Measurements from ENCODE around the gene EFCAB8.

Gene EFCAB8

GRCh38 chr20:32912688-32913087 lies 54.0 kb downstream of the EFCAB8 start:
- Histone ChIP-seq H3K79me2 (no peaks in the 10 kb centered on the region), H3K27ac (no peak overlapping the region), H3K4me1 (no peaks in the 10 kb centered on the region), H3K4me2 (ENCODE audit: low read length) (no peak overlapping the region), H3K27me3 (ENCODE audit: control insufficient read depth, insufficient read depth, low read length) (no peaks in the 10 kb centered on the region), H3K9ac (no peak overlapping the region), H2AFZ (no peak overlapping the region), H3K36me3 (ENCODE audit: control insufficient read depth, insufficient read depth, low read length) (no peaks in the 10 kb centered on the region), H3K9me3 (ENCODE audit: control insufficient read depth, low read length) (no peaks in the 10 kb centered on the region), H3K4me3 (ENCODE audit: low read depth, low read length) (no peak overlapping the region)
- TF ChIP-seq, protein P1, sequence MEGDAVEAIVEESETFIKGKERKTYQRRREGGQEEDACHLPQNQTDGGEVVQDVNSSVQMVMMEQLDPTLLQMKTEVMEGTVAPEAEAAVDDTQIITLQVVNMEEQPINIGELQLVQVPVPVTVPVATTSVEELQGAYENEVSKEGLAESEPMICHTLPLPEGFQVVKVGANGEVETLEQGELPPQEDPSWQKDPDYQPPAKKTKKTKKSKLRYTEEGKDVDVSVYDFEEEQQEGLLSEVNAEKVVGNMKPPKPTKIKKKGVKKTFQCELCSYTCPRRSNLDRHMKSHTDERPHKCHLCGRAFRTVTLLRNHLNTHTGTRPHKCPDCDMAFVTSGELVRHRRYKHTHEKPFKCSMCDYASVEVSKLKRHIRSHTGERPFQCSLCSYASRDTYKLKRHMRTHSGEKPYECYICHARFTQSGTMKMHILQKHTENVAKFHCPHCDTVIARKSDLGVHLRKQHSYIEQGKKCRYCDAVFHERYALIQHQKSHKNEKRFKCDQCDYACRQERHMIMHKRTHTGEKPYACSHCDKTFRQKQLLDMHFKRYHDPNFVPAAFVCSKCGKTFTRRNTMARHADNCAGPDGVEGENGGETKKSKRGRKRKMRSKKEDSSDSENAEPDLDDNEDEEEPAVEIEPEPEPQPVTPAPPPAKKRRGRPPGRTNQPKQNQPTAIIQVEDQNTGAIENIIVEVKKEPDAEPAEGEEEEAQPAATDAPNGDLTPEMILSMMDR (IDR thresholded peaks at IDR 0.05), result no peak

GRCh38 chr20:32914031-32914430 lies 55.3 kb downstream of the EFCAB8 start:
- H3K4me3 ChIP-seq (ENCODE audit: low read depth, low read length), result no peak overlapping the region
- H3K79me2 ChIP-seq, result no peaks in the 10 kb centered on the region
- no peaks in the 10 kb centered on the region for H3K27me3 ChIP-seq (ENCODE audit: control insufficient read depth, insufficient read depth, low read length)
- TF ChIP-seq, protein P1 (IDR thresholded peaks at IDR 0.05), result no peak
- no peak overlapping the region for H3K9ac ChIP-seq
- no peak overlapping the region for H2AFZ ChIP-seq
- no peak overlapping the region for H3K27ac ChIP-seq
- no peaks in the 10 kb centered on the region for H3K9me3 ChIP-seq (ENCODE audit: control insufficient read depth, low read length)
- H3K4me1 ChIP-seq, result no peaks in the 10 kb centered on the region
- H3K4me2 ChIP-seq (ENCODE audit: low read length), result no peak overlapping the region
- H3K36me3 ChIP-seq (ENCODE audit: control insufficient read depth, insufficient read depth, low read length), result no peaks in the 10 kb centered on the region

DNA sequence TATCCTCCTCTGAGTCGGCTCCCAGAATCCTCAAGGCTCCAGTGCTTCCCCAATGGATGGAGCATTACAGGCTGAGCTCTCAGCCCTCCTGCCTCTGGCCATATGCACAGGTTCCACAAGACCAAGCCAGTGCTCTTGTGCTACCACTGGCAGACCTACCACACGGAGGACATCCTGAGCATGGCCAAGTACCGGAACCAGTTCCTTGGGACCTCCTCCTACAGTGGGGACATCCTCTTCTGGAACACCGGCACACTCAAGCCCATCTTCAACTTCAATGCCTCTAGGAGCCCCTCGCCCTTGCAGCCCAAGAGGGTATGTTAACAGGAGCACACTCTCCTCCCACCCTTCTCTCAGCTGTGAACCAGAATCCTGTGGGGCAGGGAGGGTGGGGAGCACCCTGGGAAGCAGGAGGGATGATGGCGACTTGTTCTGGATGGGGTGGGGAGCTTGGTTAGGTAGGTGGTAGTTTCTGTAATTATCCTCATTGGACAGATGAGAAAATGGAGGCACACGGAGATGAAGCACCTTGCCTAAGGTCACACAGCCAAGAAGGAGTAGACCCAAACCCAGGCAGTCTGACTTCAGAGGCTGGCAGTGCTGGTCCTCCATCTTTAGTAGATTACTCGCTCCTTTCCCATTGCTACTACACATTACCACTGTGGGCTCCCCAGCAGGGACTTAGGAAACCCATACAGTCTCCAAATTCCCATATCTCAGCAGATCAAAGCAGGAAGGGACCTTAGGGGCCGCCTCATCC lies 58.6 kb downstream of the EFCAB8 start:
- TF ChIP-seq, protein P1 (IDR thresholded peaks at IDR 0.05), result no peak
- Histone ChIP-seq H3K27me3 (ENCODE audit: control insufficient read depth, insufficient read depth, low read length) (no peaks in the 10 kb centered on the region), H3K79me2 (no peaks in the 10 kb centered on the region), H3K9me3 (ENCODE audit: control insufficient read depth, low read length) (no peaks in the 10 kb centered on the region), H3K4me3 (ENCODE audit: low read depth, low read length) (no peak overlapping the region), H3K4me1 (no peaks in the 10 kb centered on the region), H2AFZ (no peak overlapping the region), H3K9ac (no peak overlapping the region), H3K27ac (no peak overlapping the region), H3K4me2 (ENCODE audit: low read length) (no peak overlapping the region), H3K36me3 (ENCODE audit: control insufficient read depth, insufficient read depth, low read length) (no peaks in the 10 kb centered on the region)

DNA sequence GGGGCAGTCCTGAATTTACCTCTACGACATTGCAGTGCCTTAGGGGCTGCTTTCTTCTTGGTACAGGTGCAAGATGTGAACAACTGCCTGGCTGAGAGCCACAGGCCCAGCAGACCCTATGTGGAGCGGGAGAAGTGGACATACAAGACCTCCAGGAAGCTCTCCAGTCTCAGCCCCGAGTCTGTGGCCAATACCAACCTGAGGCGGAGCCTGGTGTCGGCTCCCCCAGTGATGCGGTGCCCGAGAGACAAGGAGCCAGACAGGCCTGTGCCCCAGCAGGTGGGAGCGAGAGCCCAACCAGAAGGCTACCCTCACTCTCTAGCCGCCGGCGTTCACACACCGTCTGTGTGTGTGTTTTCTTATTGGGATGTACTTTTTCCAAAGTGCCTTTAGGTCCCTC lies 59.6 kb downstream of the EFCAB8 start:
- Histone ChIP-seq H3K79me2 (no peaks in the 10 kb centered on the region), H3K27me3 (ENCODE audit: control insufficient read depth, insufficient read depth, low read length) (no peaks in the 10 kb centered on the region), H3K4me2 (ENCODE audit: low read length) (no peak overlapping the region), H3K27ac (no peak overlapping the region), H3K4me3 (ENCODE audit: low read depth, low read length) (no peak overlapping the region), H2AFZ (no peak overlapping the region), H3K9me3 (ENCODE audit: control insufficient read depth, low read length) (no peaks in the 10 kb centered on the region), H3K9ac (no peak overlapping the region), H3K36me3 (ENCODE audit: control insufficient read depth, insufficient read depth, low read length) (no peaks in the 10 kb centered on the region), H3K4me1 (no peaks in the 10 kb centered on the region)
- TF ChIP-seq, protein P1 (IDR thresholded peaks at IDR 0.05), result no peak

DNA sequence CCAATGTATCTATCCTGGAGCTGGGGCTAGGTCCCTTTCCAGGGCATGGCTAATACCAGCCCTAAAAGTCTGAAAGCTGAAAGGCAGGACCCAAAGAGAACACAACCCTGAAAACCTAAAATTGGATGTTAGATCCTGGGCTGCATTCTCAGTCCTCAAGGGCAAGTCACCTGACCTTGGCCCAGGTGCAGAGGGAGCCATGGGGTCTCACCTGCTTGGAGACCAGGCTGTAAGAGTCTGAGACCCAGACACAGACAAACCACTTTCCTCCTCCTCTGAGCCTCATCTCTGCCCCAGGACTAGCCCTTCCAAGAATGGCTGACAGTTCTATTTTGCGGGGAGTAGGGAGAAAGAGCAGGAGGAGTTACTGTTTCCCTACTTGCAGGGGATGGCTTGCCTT lies 60.0 kb downstream of the EFCAB8 start:
- Histone ChIP-seq H3K4me1 (no peaks in the 10 kb centered on the region), H3K9me3 (ENCODE audit: control insufficient read depth, low read length) (no peaks in the 10 kb centered on the region)
- TF ChIP-seq, protein P1 (IDR thresholded peaks at IDR 0.05), result no peak

More for the DNA sequence above, 60.0 kb downstream of the EFCAB8 start:
- Histone ChIP-seq H2AFZ (no peak overlapping the region), H3K36me3 (ENCODE audit: control insufficient read depth, insufficient read depth, low read length) (no peaks in the 10 kb centered on the region), H3K27me3 (ENCODE audit: control insufficient read depth, insufficient read depth, low read length) (no peaks in the 10 kb centered on the region), H3K79me2 (no peaks in the 10 kb centered on the region), H3K4me3 (ENCODE audit: low read depth, low read length) (no peak overlapping the region), H3K4me2 (ENCODE audit: low read length) (no peak overlapping the region), H3K27ac (no peak overlapping the region), H3K9ac (no peak overlapping the region)

All from parathyroid adenoma (tissue), 2 donors.